HepG2 (cell line): ENCODE data around the gene HNF1B. TPM values are rescaled to one million over a fixed set of nuclear protein-coding genes. Genes with fewer than 3 reads are reported as not detected.

Source experiments
- ATAC-seq: fragments of 200-7000 bp; cut with Tn5 transposase; 3 replicates; pipeline ENCODE4 v1.9.1; 2020; ENCODE audit warnings: mild to moderate bottlenecking, moderate library complexity
- BruUV-seq: library from RNA; stranded (reverse); fragments of 400-500 nt; replicated peaks from 2 replicates; lab custom pipeline; 2021; lab: Mats Ljungman, UMichigan
- CTCF ChIA-PET: fragments of 300-600 bp; formaldehyde crosslinking; extraction: SDS; loops from one replicate; lab custom pipeline; 2021; ENCODE audit warnings: low total read pairs, inconsistent platforms, low intra/inter-chr PET ratio; lab: Yijun Ruan, JAX
- POLR2A ChIA-PET: fragments of 350-600 bp; sonication (Branson Sonifier 250); formaldehyde crosslinking; loops from one replicate; lab custom pipeline; 2020; ENCODE audit warnings: antibody characterized with exemption, inconsistent platforms; lab: Yijun Ruan, JAX
- DNase-seq: peaks from one replicate; pipeline ENCODE4 v3.0.0-alpha.2; 2015; ENCODE audit warnings: low spot score
- FAIRE-seq: peaks from 3 replicates; lab custom pipeline; 2011; peaks lifted over from hg19 to GRCh38; lab: Jason Lieb, UNC
- H2AFZ ChIP-seq: one replicate; pipeline ENCODE4 v1.6.1; 2011; ENCODE audit warnings: low read length, inconsistent platforms
- H3K27ac ChIP-seq: fragments of 300-600 bp; 3 replicates; pipeline ENCODE4 v1.8.0; 2011; ENCODE audit warnings: mixed run types, mild to moderate bottlenecking, mixed read lengths, low read length, inconsistent platforms; ENCODE audit not compliant: insufficient read depth; ENCODE audit errors: extremely low read length
- H3K27me3 ChIP-seq, 2 experiments: fragments of 200-600 bp in 1 of 2; 2 replicates in 1 of 2; 3 replicates in 1 of 2; pipeline versions ENCODE4 v1.6.0 to v1.8.0; 2011; ENCODE audit warnings: low read length in 2 of 2, mild to moderate bottlenecking in 2 of 2, moderate library complexity in 2 of 2, inconsistent platforms in 1 of 2; ENCODE audit not compliant: insufficient read depth in 2 of 2, control insufficient read depth in 1 of 2
- H3K36me3 ChIP-seq, 2 experiments: fragments of 200-600 bp in 1 of 2; replicated peaks in 1 of 2; 2 replicates in 1 of 2; 3 replicates in 1 of 2; pipeline versions ENCODE4 v1.5.1 to v1.8.0; 2011; ENCODE audit warnings: low read length in 2 of 2, inconsistent platforms in 1 of 2; ENCODE audit not compliant: insufficient read depth in 2 of 2, control insufficient read depth in 1 of 2
- H3K4me1 ChIP-seq: 2 replicates; pipeline ENCODE4 v1.5.1; 2012; ENCODE audit warnings: low read length, inconsistent platforms; ENCODE audit not compliant: insufficient read depth
- H3K4me2 ChIP-seq: 2 replicates; pipeline ENCODE4 v1.6.0; 2011; ENCODE audit warnings: low read depth, low read length, inconsistent platforms
- H3K4me3 ChIP-seq, 3 experiments: fragments of 200-600 bp in 1 of 3; sonication (generic), shearing (Covaris generic) in 1 of 3; replicated peaks in 1 of 3; 2 replicates each; pipeline ENCODE4 v1.5.1; 2011 to 2016; ENCODE audit warnings: low read length in 3 of 3, inconsistent platforms in 2 of 3, low read depth in 2 of 3, mild to moderate bottlenecking in 2 of 3, control low read depth in 1 of 3, mixed read lengths in 1 of 3; ENCODE audit not compliant: insufficient read depth in 1 of 3
- H3K79me2 ChIP-seq: one replicate; pipeline ENCODE4 v1.6.1; 2011; ENCODE audit warnings: low read length, inconsistent platforms; ENCODE audit not compliant: insufficient read depth
- H3K9ac ChIP-seq: 2 replicates; pipeline ENCODE4 v1.6.0; 2011; ENCODE audit warnings: mild to moderate bottlenecking, low read depth, low read length, inconsistent platforms; ENCODE audit not compliant: insufficient read depth
- H3K9me3 ChIP-seq: 2 replicates; pipeline ENCODE4 v1.5.1; 2012; ENCODE audit warnings: mild to moderate bottlenecking, low read length
- H4K20me1 ChIP-seq: 2 replicates; pipeline ENCODE4 v1.6.0; 2011; ENCODE audit warnings: inconsistent platforms, mild to moderate bottlenecking, low read length, moderate library complexity; ENCODE audit not compliant: insufficient read depth
- HMGA1 ChIP-seq: sonication (generic); formaldehyde crosslinking; conservative IDR thresholded peaks from 2 replicates; pipeline ENCODE4 v1.4.0; 2020; ENCODE audit warnings: missing genetic modification reagents
- SRSF1 ChIP-seq: fragments of 200-400 bp; formaldehyde crosslinking; optimal IDR thresholded peaks from 2 replicates; pipeline ENCODE3; 2017; ENCODE audit warnings: mild to moderate bottlenecking, low read depth, low read length, moderate library complexity
- ZNF121 ChIP-seq: sonication (generic); formaldehyde crosslinking; IDR thresholded peaks from 2 replicates; pipeline ENCODE4 v1.5.0; 2020; ENCODE audit warnings: mild to moderate bottlenecking, missing genetic modification reagents
- WGBS: methylation state at CpG from one replicate; pipeline ENCODE4 v1.1.6; 2017; ENCODE audit warnings: low lambda C conversion rate; 5-methylcytosine and 5-hydroxymethylcytosine counted together
- in situ Hi-C: cut with HindIII; loops from 2 replicates; pipeline ENCODE4 v1.10.0; 2017; ENCODE audit warnings: low pct_unique_long_range_greater_than_20kb; ENCODE audit not compliant: extremely low pct_ligation_motif_present
- intact Hi-C: fragments of 100-400 bp; cut with micrococcal nuclease; formaldehyde crosslinking; loops from one replicate; pipeline ENCODE4 v1.10.0; 2022; ENCODE audit not compliant: unreplicated experiment
- polyA plus RNA-seq, 8 experiments: library from polyadenylated mRNA; depleted of rRNA in 3 of 8; stranded (reverse) in 7 of 8; unstranded in 1 of 8; fragments of >200 nt; fragmentation: Illumina TruSeq in 4 of 8; extraction: Trizol in 4 of 8; gene quantifications; 2 replicates each; pipeline versions ENCODE4 v1.2.1 to v1.2.3, GENCODE V29; 2011 to 2016; ENCODE audit warnings: low read depth in 4 of 8, missing spikeins in 1 of 8, mixed read lengths in 1 of 8; ENCODE audit not compliant: insufficient read depth in 1 of 8
- total RNA-seq, 5 experiments: library from RNA; depleted of rRNA; stranded (reverse); fragments of >200 nt; fragmentation: Illumina TruSeq; extraction: Trizol; gene quantifications; 2 replicates each; pipeline ENCODE4 v1.2.3, GENCODE V29; 2016; ENCODE audit warnings: low read depth in 1 of 5
- TF ChIP-seq, protein P1 (sequence below): sonication (generic); formaldehyde crosslinking; IDR thresholded peaks from 2 replicates; pipeline ENCODE4 v1.4.0; 2020; ENCODE audit warnings: mild to moderate bottlenecking, low read depth, missing genetic modification reagents
- TF ChIP-seq, protein P2 (sequence below): sonication (generic); formaldehyde crosslinking; IDR thresholded peaks from 2 replicates; pipeline ENCODE4 v1.8.0; 2022; ENCODE audit warnings: mild to moderate bottlenecking, missing genetic modification reagents, borderline replicate concordance
- TF ChIP-seq, protein P3 (sequence below): IDR thresholded peaks from 2 replicates; pipeline ENCODE4 v1.6.1; 2012; ENCODE audit warnings: low read depth, low read length, improper control_type of control experiment
- TF ChIP-seq, protein P4 (sequence below): sonication (generic); formaldehyde crosslinking; IDR thresholded peaks from 2 replicates; pipeline ENCODE4 v1.4.0; 2020; ENCODE audit warnings: missing genetic modification reagents

Gene HNF1B
- total and polyA plus RNA-seq, 2 of the 13 experiments (the other 11 are each of a cell fraction or from before 2014, with no cell fraction given), result 1.9 to 5.3 TPM

DNA sequence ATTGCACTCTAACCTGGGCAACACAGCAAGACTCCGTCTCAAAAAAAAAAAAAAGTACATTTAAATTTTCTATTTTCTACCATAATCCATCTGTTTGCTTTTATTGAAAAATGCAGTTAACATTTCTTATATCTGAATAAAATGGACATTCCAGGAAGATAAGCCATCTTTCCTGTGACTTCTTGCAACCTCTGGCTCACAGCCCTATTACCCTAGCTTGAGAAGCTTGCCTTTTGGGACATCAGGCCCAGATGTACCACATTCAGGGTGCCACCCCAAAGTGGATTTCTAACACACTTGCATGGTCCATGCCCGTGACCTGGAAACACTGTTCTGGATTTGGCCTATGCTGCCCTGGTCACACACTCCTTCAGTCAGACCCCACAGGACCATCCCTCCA, 71.5 kb downstream of the HNF1B start:
- Histone ChIP-seq H3K79me2 (no peaks in the 10 kb centered on the region), H2AFZ (no peak overlapping the region), H3K27ac (peak overlapping the region; percentile 14), H3K4me3 (no peak overlapping the region), H3K9ac (no peak overlapping the region), H3K4me2 (no peak overlapping the region), H3K9me3 (no peaks in the 10 kb centered on the region), H4K20me1 (no peaks in the 10 kb centered on the region), H3K27me3 (no peaks in the 10 kb centered on the region), H3K4me1 (peaks cover 91% of the 10 kb centered on the region), H3K36me3 (no peaks in the 10 kb centered on the region)
- FAIRE-seq (no peak), DNase-seq (no peak), ATAC-seq (no peak)
- POLR2A ChIA-PET, result interaction anchor here (0.8 to 2.7 kb wide), 4 partner anchors 25 to 70 kb away, joined by 3 to 19 read pairs (median 5); partner anchors contain the start of gene SYNRG
- in situ Hi-C loops (no loop called here), intact Hi-C loops (no loop called here)
- BruUV-seq, result no TSS peak
- WGBS, result 96% methylated on average over 2 of the region's 2 CpGs
- TF ChIP-seq ZNF121, result peak; percentile 33; the same call in 1 of the 2 replicates
- TF ChIP-seq, protein P1, sequence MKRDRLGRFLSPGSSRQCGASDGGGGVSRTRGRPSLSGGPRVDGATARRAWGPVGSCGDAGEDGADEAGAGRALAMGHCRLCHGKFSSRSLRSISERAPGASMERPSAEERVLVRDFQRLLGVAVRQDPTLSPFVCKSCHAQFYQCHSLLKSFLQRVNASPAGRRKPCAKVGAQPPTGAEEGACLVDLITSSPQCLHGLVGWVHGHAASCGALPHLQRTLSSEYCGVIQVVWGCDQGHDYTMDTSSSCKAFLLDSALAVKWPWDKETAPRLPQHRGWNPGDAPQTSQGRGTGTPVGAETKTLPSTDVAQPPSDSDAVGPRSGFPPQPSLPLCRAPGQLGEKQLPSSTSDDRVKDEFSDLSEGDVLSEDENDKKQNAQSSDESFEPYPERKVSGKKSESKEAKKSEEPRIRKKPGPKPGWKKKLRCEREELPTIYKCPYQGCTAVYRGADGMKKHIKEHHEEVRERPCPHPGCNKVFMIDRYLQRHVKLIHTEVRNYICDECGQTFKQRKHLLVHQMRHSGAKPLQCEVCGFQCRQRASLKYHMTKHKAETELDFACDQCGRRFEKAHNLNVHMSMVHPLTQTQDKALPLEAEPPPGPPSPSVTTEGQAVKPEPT (CRISPR knock-in tag), result no peak
- TF ChIP-seq, protein P2, sequence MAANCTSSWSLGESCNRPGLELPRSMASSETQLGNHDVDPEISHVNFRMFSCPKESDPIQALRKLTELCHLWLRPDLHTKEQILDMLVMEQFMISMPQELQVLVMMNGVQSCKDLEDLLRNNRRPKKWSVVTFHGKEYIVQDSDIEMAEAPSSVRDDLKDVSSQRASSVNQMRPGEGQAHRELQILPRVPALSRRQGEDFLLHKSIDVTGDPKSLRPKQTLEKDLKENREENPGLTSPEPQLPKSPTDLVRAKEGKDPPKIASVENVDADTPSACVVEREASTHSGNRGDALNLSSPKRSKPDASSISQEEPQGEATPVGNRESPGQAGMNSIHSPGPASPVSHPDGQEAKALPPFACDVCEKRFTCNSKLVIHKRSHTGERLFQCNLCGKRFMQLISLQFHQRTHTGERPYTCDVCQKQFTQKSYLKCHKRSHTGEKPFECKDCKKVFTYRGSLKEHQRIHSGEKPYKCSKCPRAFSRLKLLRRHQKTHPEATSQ (CRISPR knock-in tag), result no peak
- CTCF ChIA-PET, result no interaction called here

DNA sequence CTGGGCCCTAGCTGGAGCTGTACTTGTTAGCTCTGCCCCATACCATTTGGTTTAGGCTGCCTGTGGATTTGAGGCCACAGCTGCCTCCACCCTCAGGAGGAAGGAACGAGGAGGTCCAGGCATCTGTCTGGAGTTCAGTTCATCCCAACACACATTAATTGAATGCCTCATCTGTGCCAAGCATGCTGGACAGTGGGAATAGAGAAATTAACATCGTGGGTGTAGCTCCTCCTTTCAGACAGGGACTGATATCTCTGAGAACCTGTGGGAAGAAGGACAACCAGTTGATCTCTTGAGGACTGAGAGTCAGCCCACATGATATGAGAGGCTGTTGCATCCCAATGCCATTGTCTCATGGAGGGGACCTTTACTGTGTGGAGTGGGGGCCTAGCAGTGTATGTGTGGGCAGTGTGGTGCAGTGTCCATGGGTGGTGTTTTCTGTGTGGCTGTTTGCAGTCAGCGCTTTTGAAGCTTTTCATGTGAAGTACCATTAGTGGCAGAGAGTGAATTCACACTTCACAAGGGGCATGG, 72.2 kb downstream of the HNF1B start:
- ChIA-PET CTCF (no interaction called here), POLR2A (interaction anchor here (0.8 to 2.7 kb wide), 6 partner anchors 11 to 71 kb away, joined by 3 to 19 read pairs (median 6); partner anchors contain the start of gene SYNRG)
- H4K20me1 ChIP-seq, result no peaks in the 10 kb centered on the region
- H3K4me3 ChIP-seq, result no peak overlapping the region
- H3K27me3 ChIP-seq, result no peaks in the 10 kb centered on the region
- peak overlapping the region; percentile 35 for H3K27ac ChIP-seq
- intact Hi-C loops (no loop called here), in situ Hi-C loops (no loop called here)
- no TSS peak for BruUV-seq
- no peak for DNase-seq
- no peak for ATAC-seq
- WGBS, result 87% methylated on average over 3 of the region's 3 CpGs
- H3K4me2 ChIP-seq, result no peak overlapping the region
- H3K79me2 ChIP-seq, result no peaks in the 10 kb centered on the region
- no peak overlapping the region for H2AFZ ChIP-seq
- H3K36me3 ChIP-seq, result no peaks in the 10 kb centered on the region
- no peak for FAIRE-seq
- H3K4me1 ChIP-seq, result peaks cover 91% of the 10 kb centered on the region
- H3K9ac ChIP-seq, result no peak overlapping the region; the same call in 1 of the 2 replicates
- H3K9me3 ChIP-seq, result no peaks in the 10 kb centered on the region
- TF ChIP-seq, protein P3, sequence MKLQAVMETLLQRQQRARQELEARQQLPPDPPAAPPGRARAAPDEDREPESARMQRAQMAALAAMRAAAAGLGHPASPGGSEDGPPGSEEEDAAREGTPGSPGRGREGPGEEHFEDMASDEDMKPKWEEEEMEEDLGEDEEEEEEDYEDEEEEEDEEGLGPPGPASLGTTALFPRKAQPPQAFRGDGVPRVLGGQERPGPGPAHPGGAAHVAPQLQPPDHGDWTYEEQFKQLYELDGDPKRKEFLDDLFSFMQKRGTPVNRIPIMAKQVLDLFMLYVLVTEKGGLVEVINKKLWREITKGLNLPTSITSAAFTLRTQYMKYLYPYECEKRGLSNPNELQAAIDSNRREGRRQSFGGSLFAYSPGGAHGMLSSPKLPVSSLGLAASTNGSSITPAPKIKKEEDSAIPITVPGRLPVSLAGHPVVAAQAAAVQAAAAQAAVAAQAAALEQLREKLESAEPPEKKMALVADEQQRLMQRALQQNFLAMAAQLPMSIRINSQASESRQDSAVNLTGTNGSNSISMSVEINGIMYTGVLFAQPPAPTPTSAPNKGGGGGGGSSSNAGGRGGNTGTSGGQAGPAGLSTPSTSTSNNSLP, result no peak
- TF ChIP-seq, protein P4, sequence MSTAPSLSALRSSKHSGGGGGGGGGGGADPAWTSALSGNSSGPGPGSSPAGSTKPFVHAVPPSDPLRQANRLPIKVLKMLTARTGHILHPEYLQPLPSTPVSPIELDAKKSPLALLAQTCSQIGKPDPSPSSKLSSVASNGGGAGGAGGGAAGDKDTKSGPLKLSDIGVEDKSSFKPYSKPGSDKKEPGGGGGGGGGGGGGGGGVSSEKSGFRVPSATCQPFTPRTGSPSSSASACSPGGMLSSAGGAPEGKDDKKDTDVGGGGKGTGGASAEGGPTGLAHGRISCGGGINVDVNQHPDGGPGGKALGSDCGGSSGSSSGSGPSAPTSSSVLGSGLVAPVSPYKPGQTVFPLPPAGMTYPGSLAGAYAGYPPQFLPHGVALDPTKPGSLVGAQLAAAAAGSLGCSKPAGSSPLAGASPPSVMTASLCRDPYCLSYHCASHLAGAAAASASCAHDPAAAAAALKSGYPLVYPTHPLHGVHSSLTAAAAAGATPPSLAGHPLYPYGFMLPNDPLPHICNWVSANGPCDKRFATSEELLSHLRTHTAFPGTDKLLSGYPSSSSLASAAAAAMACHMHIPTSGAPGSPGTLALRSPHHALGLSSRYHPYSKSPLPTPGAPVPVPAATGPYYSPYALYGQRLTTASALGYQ (CRISPR knock-in tag), result no peak
- no peak for TF ChIP-seq HMGA1 (CRISPR knock-in tag)
- TF ChIP-seq SRSF1, result no peak
